Right atrium auricular region (tissue), 2 donors: ENCODE results near the gene OLFM2. TPM values are rescaled to one million over a fixed set of nuclear protein-coding genes. Genes with fewer than 3 reads are reported as not detected.
A peak's percentile ranks its signal among the peaks of the same experiment; 100 is the strongest.

Experiments used
- DNase-seq: peaks from one replicate; pipeline ENCODE4 v3.0.0-alpha.2; 2019; ENCODE audit warnings: low spot score
- H3K27ac ChIP-seq, 2 donors: fragments of 200-600 bp; sonication (generic); 1 replicate in 1 of 2; 2 replicates in 1 of 2; pipeline ENCODE4 v1.5.1; 2016 to 2019
- H3K27me3 ChIP-seq, 2 donors: fragments of 200-600 bp; sonication (generic); one replicate each; pipeline versions ENCODE4 v1.5.1 to v1.6.0; 2017 to 2019
- H3K36me3 ChIP-seq: fragments of 200-600 bp; sonication (generic); one replicate; pipeline ENCODE4 v1.5.1; 2016
- H3K4me1 ChIP-seq, 2 donors: fragments of 200-600 bp; sonication (generic); one replicate each; pipeline versions ENCODE4 v1.5.1 to v1.6.0; 2017 to 2019
- H3K4me3 ChIP-seq, 2 donors: fragments of 200-600 bp; sonication (generic); 1 replicate in 1 of 2; 2 replicates in 1 of 2; pipeline ENCODE4 v1.5.1; 2017 to 2019; ENCODE audit warnings: mild to moderate bottlenecking in 1 of 2, moderate library complexity in 1 of 2
- H3K9me3 ChIP-seq, 2 donors: fragments of 200-600 bp; sonication (generic); one replicate each; pipeline ENCODE4 v1.5.1; 2019
- CTCF ChIP-seq, 2 donors: fragments of 200-600 bp; sonication (generic); IDR thresholded peaks; one replicate each; pipeline ENCODE4 v1.5.1; 2019; ENCODE audit warnings: antibody characterized with exemption in 2 of 2
- total RNA-seq, 2 donors: library from RNA; depleted of rRNA; stranded (reverse); fragments of >200 nt; gene quantifications; one replicate each; pipeline ENCODE4 v1.1.0, GENCODE V29; 2016

The OLFM2 gene
- 1 to 10 TPM; 1.4 to 3.5 TPM for total RNA-seq

- H3K27ac ChIP-seq: no peak within 1 kb of the TSS
- TF ChIP-seq CTCF (IDR thresholded peaks at IDR 0.05): no peak
- peaks cover 0 to 27% of the 10 kb centered on the region in 2 donors for H3K4me1 ChIP-seq
- peak within 1 kb of the TSS; percentile 15 to 47 for H3K4me3 ChIP-seq
- H3K36me3 ChIP-seq: no peaks in the 10 kb centered on the region
- no peaks in the 10 kb centered on the region for H3K9me3 ChIP-seq
- peaks cover 5 to 12% of the 10 kb centered on the region in 2 donors for H3K27me3 ChIP-seq
- DNase-seq: no peak
These were observed at the start of gene OLFM2 for GRCh38 chr19:9936326-9937000. OLFM2 (minus strand) TSS chr19:9936515; CDS start chr19:9936366, 149 bp downstream.

- H3K36me3 ChIP-seq: peaks cover 16% of the 10 kb centered on the region
- no peak for DNase-seq
- no peaks in the 10 kb centered on the region for H3K9me3 ChIP-seq
- no peak overlapping the region for H3K27ac ChIP-seq
- H3K4me1 ChIP-seq: peaks cover 0 to 11% of the 10 kb centered on the region in 2 donors
- H3K27me3 ChIP-seq: no peaks in the 10 kb centered on the region
- H3K4me3 ChIP-seq: no peak overlapping the region
- TF ChIP-seq CTCF (IDR thresholded peaks at IDR 0.05): no peak
These were observed 45.3 kb upstream of the OLFM2 start for GRCh38 chr19:9981406-9982260.

- no peak overlapping the region for H3K27ac ChIP-seq
- TF ChIP-seq CTCF (IDR thresholded peaks at IDR 0.05): no peak
- no peak overlapping the region for H3K4me3 ChIP-seq
- H3K36me3 ChIP-seq: peaks cover 21% of the 10 kb centered on the region
- DNase-seq: no peak
- H3K27me3 ChIP-seq: no peaks in the 10 kb centered on the region
- H3K9me3 ChIP-seq: no peaks in the 10 kb centered on the region
- no peaks in the 10 kb centered on the region for H3K4me1 ChIP-seq
These were observed 35.8 kb upstream of the OLFM2 start for GRCh38 chr19:9972103-9972502.

GRCh38 chr19:9971166-9971897, 35.0 kb upstream of the OLFM2 start:
- peaks cover 0 to 2% of the 10 kb centered on the region in 2 donors for H3K27me3 ChIP-seq
- no peak overlapping the region for H3K4me3 ChIP-seq
- H3K9me3 ChIP-seq: no peaks in the 10 kb centered on the region
- H3K4me1 ChIP-seq: no peaks in the 10 kb centered on the region
- DNase-seq: no peak
- no peak overlapping the region for H3K27ac ChIP-seq
- H3K36me3 ChIP-seq: peaks cover 21% of the 10 kb centered on the region
- no peak for TF ChIP-seq CTCF (IDR thresholded peaks at IDR 0.05)

DNA sequence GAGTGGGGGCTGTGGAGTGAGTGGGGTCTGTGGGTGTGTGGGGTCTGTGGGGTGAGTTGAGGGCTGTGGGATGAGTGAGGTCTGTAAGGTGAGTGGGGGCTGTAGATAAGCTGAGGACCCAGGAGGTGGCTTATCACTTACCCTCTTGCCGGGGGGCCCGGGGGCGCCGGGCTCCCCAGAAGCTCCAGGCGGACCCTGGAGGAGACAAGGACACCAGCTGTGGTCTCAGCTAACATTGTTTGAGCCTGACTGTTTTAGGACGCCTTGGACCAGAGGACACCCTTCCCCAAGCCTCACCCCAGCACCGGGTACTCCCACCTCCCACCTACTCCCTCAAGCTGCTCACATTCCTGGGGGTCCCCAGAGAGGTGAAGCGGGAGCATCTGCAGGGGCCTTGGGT, 34.2 kb upstream of the OLFM2 start:
- Histone ChIP-seq H3K27me3 (peaks cover 0 to 4% of the 10 kb centered on the region in 2 donors), H3K4me1 (no peaks in the 10 kb centered on the region)
- DNase-seq: no peak

More for the DNA sequence above, 34.2 kb upstream of the OLFM2 start:
- no peak overlapping the region for H3K27ac ChIP-seq
- H3K4me3 ChIP-seq: no peak overlapping the region
- no peak for TF ChIP-seq CTCF (IDR thresholded peaks at IDR 0.05)
- H3K9me3 ChIP-seq: no peaks in the 10 kb centered on the region
- peaks cover 21% of the 10 kb centered on the region for H3K36me3 ChIP-seq
